ENCODE measurements around the gene MCRIP1. TPM values are rescaled to one million over a fixed set of nuclear protein-coding genes. Genes with fewer than 3 reads are reported as not detected.

MCRIP1 gene
- total and polyA plus RNA-seq, 8 donors, result 61.7 to 97.6 (median 80.7) TPM

DNA sequence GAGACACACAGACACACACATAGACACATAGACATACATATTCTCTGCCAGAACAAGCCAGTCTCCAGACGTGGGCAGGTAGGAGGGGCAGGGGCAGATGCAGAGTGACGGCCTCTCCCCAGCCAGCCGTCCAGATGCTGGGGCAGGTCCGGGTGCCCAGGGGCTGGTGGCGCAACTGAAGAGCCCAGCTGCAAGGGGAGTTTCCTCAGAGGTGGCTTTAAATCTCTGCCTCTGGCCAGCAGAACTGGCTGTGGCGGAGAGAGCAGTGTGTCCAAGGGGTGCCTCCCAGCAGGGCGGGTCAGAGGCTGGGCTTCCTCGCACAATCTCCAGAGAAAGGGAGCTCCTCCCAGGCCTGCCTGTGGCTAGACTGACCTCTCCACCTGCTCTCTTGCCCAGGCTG, 38.6 kb downstream of the MCRIP1 start:
- DNase-seq (peak in 1 of 4 donors; percentile 80), ATAC-seq (peak; percentile 100)
- Histone ChIP-seq H3K27ac (no peak overlapping the region), H3K27me3 (peaks cover 0 to 9% of the 10 kb centered on the region in 2 donors), H3K9me3 (no peaks in the 10 kb centered on the region), H3K4me3 (no peak overlapping the region), H3K36me3 (no peaks in the 10 kb centered on the region), H3K4me1 (no peaks in the 10 kb centered on the region)
- TF ChIP-seq, protein P1, sequence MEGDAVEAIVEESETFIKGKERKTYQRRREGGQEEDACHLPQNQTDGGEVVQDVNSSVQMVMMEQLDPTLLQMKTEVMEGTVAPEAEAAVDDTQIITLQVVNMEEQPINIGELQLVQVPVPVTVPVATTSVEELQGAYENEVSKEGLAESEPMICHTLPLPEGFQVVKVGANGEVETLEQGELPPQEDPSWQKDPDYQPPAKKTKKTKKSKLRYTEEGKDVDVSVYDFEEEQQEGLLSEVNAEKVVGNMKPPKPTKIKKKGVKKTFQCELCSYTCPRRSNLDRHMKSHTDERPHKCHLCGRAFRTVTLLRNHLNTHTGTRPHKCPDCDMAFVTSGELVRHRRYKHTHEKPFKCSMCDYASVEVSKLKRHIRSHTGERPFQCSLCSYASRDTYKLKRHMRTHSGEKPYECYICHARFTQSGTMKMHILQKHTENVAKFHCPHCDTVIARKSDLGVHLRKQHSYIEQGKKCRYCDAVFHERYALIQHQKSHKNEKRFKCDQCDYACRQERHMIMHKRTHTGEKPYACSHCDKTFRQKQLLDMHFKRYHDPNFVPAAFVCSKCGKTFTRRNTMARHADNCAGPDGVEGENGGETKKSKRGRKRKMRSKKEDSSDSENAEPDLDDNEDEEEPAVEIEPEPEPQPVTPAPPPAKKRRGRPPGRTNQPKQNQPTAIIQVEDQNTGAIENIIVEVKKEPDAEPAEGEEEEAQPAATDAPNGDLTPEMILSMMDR (IDR thresholded peaks at IDR 0.05), result no peak
- intact Hi-C loops (cut with DNase I), result no loop called here

DNA sequence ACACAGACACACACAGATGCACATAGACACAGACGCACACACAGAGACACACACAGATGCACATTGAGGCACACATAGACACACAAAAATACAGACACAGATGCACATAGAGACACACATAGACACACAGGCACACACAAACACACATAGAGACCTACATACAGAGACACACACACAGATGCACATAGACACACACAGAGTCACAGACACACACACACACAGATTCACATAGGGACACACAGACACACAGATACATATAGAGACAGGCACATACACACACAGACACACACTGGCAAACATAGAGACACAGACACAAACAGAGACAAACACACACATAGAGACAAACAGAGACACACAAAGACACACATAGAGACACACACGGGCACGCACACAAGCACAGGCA, 39.0 kb downstream of the MCRIP1 start:
- DNase-seq, result no peak
- no peak overlapping the region for H3K4me3 ChIP-seq
- no peak for ATAC-seq
- intact Hi-C loops (cut with DNase I), result no loop called here
- no peaks in the 10 kb centered on the region for H3K9me3 ChIP-seq
- TF ChIP-seq, protein P1 (IDR thresholded peaks at IDR 0.05), result no peak
- H3K27me3 ChIP-seq, result peaks cover 0 to 6% of the 10 kb centered on the region in 2 donors
- no peak overlapping the region for H3K27ac ChIP-seq
- H3K36me3 ChIP-seq, result no peaks in the 10 kb centered on the region
- no peaks in the 10 kb centered on the region for H3K4me1 ChIP-seq

DNA sequence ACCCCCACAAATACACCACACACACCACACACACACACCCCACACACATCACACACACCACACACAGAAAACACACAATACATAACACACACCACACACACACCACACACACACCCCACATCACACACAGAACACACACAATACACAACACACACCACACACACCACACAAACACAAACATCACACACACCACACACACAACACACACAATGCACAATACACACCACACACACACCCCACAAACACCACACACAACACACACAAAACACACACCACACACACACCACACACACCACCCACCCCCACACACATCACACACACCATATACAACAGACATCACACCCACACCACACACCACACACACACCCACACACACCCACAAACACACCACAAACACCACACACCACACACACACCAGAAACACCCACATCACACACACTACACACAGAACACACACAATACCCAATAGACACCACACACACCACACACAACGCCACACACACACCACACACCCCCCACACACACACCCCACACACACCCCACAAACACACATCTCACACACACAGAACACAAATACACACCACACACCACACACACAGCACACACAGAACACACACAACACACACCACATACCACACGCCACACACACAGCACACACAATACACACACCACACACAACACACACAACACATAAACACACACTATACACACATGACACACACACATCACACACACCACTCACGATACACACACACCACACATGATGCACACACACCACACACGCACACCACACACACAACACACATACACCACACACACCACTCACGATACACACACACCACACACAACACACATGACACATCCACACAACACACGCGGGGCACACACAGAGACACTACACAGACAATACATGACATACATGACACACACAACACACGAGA, 40.1 kb downstream of the MCRIP1 start:
- Histone ChIP-seq H3K9me3 (no peaks in the 10 kb centered on the region), H3K27ac (no peak overlapping the region), H3K27me3 (peaks cover 0 to 6% of the 10 kb centered on the region in 2 donors), H3K36me3 (no peaks in the 10 kb centered on the region), H3K4me3 (no peak overlapping the region), H3K4me1 (no peaks in the 10 kb centered on the region)
- ATAC-seq, result no peak
- intact Hi-C loops (cut with DNase I), result no loop called here
- TF ChIP-seq, protein P1 (IDR thresholded peaks at IDR 0.05), result no peak
- no peak for DNase-seq

Other genes with a start within 250 kb of the MCRIP1 start
- gene NPLOC4, start 196.2 kb downstream of the MCRIP1 start, total RNA-seq, result 100 to 1,000 TPM in 1 of 2 donors, 10 to 100 TPM in 1; 95.3 to 122 TPM
- 10 to 100 TPM; 50.5 to 70.9 (median 53.1) TPM for gene NPLOC4, start 196.2 kb downstream of the MCRIP1 start, polyA plus RNA-seq (ENCODE audit: insufficient read length in 6 of 6)
- gene TSPAN10, start 196.1 kb downstream of the MCRIP1 start, total RNA-seq, result 1 to 10 TPM in 1 of 2 donors, under 1 TPM in 1; 0.52 to 1.6 TPM
- 1 to 10 TPM; 2.4 to 7.1 (median 4.2) TPM for gene TSPAN10, start 196.1 kb downstream of the MCRIP1 start, polyA plus RNA-seq (ENCODE audit: insufficient read length in 6 of 6)
- 1 to 10 TPM in 1 of 2 donors, under 1 TPM in 1; 0.24 to 1.3 TPM for gene PDE6G, start 176.7 kb downstream of the MCRIP1 start, total RNA-seq
- gene PDE6G, start 176.7 kb downstream of the MCRIP1 start, polyA plus RNA-seq (ENCODE audit: insufficient read length in 6 of 6), result 1 to 10 TPM; 4.2 to 6.3 (median 5.0) TPM
- gene OXLD1, start 166.7 kb downstream of the MCRIP1 start, total RNA-seq, result 10 to 100 TPM; 26.2 to 33.8 TPM
- gene OXLD1, start 166.7 kb downstream of the MCRIP1 start, polyA plus RNA-seq (ENCODE audit: insufficient read length in 6 of 6), result 10 to 100 TPM in 4 of 6 donors, 1 to 10 TPM in 2; 8.9 to 15.1 (median 12.6) TPM
- 10 to 100 TPM; 15.4 to 19.9 TPM for gene CCDC137, start 166.6 kb downstream of the MCRIP1 start, total RNA-seq
- 10 to 100 TPM; 14.6 to 19.8 (median 15.4) TPM for gene CCDC137, start 166.6 kb downstream of the MCRIP1 start, polyA plus RNA-seq (ENCODE audit: insufficient read length in 6 of 6)
- gene ARL16, start 149.5 kb downstream of the MCRIP1 start, total RNA-seq, result 10 to 100 TPM; 22.5 to 27.0 TPM
- gene ARL16, start 149.5 kb downstream of the MCRIP1 start, polyA plus RNA-seq (ENCODE audit: insufficient read length in 6 of 6), result 10 to 100 TPM; 41.3 to 48.1 (median 42.4) TPM
- gene HGS, start 149.3 kb downstream of the MCRIP1 start, total RNA-seq, result 100 to 1,000 TPM in 1 of 2 donors, 10 to 100 TPM in 1; 94.6 to 123 TPM
- gene HGS, start 149.3 kb downstream of the MCRIP1 start, polyA plus RNA-seq (ENCODE audit: insufficient read length in 6 of 6), result 10 to 100 TPM; 72.9 to 95.7 (median 83.2) TPM
- 10 to 100 TPM; 45.0 to 72.2 TPM for gene MRPL12, start 129.9 kb downstream of the MCRIP1 start, total RNA-seq
- 10 to 100 TPM; 27.2 to 40.1 (median 31.6) TPM for gene MRPL12, start 129.9 kb downstream of the MCRIP1 start, polyA plus RNA-seq (ENCODE audit: insufficient read length in 6 of 6)
- gene SLC25A10, start 121.0 kb downstream of the MCRIP1 start, total RNA-seq, result 10 to 100 TPM; 11.1 to 20.2 TPM
- gene SLC25A10, start 121.0 kb downstream of the MCRIP1 start, polyA plus RNA-seq (ENCODE audit: insufficient read length in 6 of 6), result 10 to 100 TPM in 3 of 6 donors, 1 to 10 TPM in 3; 7.6 to 12.2 (median 9.8) TPM
- under 1 TPM in 1 of 2 donors, not detected in 1; 0.13 TPM for gene GCGR, start 29.1 kb downstream of the MCRIP1 start, total RNA-seq
- gene GCGR, start 29.1 kb downstream of the MCRIP1 start, polyA plus RNA-seq (ENCODE audit: insufficient read length in 6 of 6), result under 1 TPM in 4 of 6 donors, not detected in 2; 0.14 to 0.37 (median 0.29) TPM
- not detected for gene PPP1R27, start 1.8 kb upstream of the MCRIP1 start, total RNA-seq
- under 1 TPM in 2 of 6 donors, not detected in 4; 0.11 to 0.28 TPM for gene PPP1R27, start 1.8 kb upstream of the MCRIP1 start, polyA plus RNA-seq (ENCODE audit: insufficient read length in 6 of 6)
- 100 to 1,000 TPM; 851 to 935 TPM for gene P4HB, start 27.2 kb upstream of the MCRIP1 start, total RNA-seq
- 100 to 1,000 TPM; 485 to 650 (median 511) TPM for gene P4HB, start 27.2 kb upstream of the MCRIP1 start, polyA plus RNA-seq (ENCODE audit: insufficient read length in 6 of 6)
- 100 to 1,000 TPM; 339 to 481 TPM for gene ARHGDIA, start 38.0 kb upstream of the MCRIP1 start, total RNA-seq
- gene ARHGDIA, start 38.0 kb upstream of the MCRIP1 start, polyA plus RNA-seq (ENCODE audit: insufficient read length in 6 of 6), result 100 to 1,000 TPM; 139 to 266 (median 174) TPM
- 10 to 100 TPM; 42.7 to 69.7 TPM for gene ALYREF, start 58.3 kb upstream of the MCRIP1 start, total RNA-seq
- 10 to 100 TPM; 60.4 to 85.9 (median 68.0) TPM for gene ALYREF, start 58.3 kb upstream of the MCRIP1 start, polyA plus RNA-seq (ENCODE audit: insufficient read length in 6 of 6)
- gene ANAPC11, start 58.4 kb upstream of the MCRIP1 start, total RNA-seq, result 100 to 1,000 TPM; 121 to 124 TPM
- gene ANAPC11, start 58.4 kb upstream of the MCRIP1 start, polyA plus RNA-seq (ENCODE audit: insufficient read length in 6 of 6), result 100 to 1,000 TPM in 1 of 6 donors, 10 to 100 TPM in 5; 64.2 to 100 (median 82.8) TPM
- under 1 TPM; 0.26 to 0.60 TPM for gene NPB, start 68.9 kb upstream of the MCRIP1 start, total RNA-seq
- 1 to 10 TPM in 5 of 6 donors, under 1 TPM in 1; 0.90 to 2.1 (median 1.4) TPM for gene NPB, start 68.9 kb upstream of the MCRIP1 start, polyA plus RNA-seq (ENCODE audit: insufficient read length in 6 of 6)
- 10 to 100 TPM; 38.0 to 57.7 TPM for gene PCYT2, start 78.1 kb upstream of the MCRIP1 start, total RNA-seq
- gene PCYT2, start 78.1 kb upstream of the MCRIP1 start, polyA plus RNA-seq (ENCODE audit: insufficient read length in 6 of 6), result 10 to 100 TPM; 12.7 to 24.1 (median 17.3) TPM
- 10 to 100 TPM; 23.9 to 37.9 TPM for gene SIRT7, start 84.9 kb upstream of the MCRIP1 start, total RNA-seq
- gene SIRT7, start 84.9 kb upstream of the MCRIP1 start, polyA plus RNA-seq (ENCODE audit: insufficient read length in 6 of 6), result 10 to 100 TPM; 11.6 to 17.3 (median 12.6) TPM
- gene MAFG, start 94.4 kb upstream of the MCRIP1 start, total RNA-seq, result 10 to 100 TPM; 25.3 to 39.8 TPM
- gene MAFG, start 94.4 kb upstream of the MCRIP1 start, polyA plus RNA-seq (ENCODE audit: insufficient read length in 6 of 6), result 10 to 100 TPM in 4 of 6 donors, 1 to 10 TPM in 2; 8.1 to 14.6 (median 10.7) TPM
- gene PYCR1, start 104.0 kb upstream of the MCRIP1 start, total RNA-seq, result 10 to 100 TPM; 74.0 to 83.0 TPM
- 10 to 100 TPM; 34.9 to 71.6 (median 38.0) TPM for gene PYCR1, start 104.0 kb upstream of the MCRIP1 start, polyA plus RNA-seq (ENCODE audit: insufficient read length in 6 of 6)
- gene MYADML2, start 113.9 kb upstream of the MCRIP1 start, total RNA-seq, result not detected
- under 1 TPM in 5 of 6 donors, not detected in 1; 0.08 to 0.20 (median 0.09) TPM for gene MYADML2, start 113.9 kb upstream of the MCRIP1 start, polyA plus RNA-seq (ENCODE audit: insufficient read length in 6 of 6)
- 1 to 10 TPM in 1 of 2 donors, under 1 TPM in 1; 0.79 to 1.0 TPM for gene NOTUM, start 127.9 kb upstream of the MCRIP1 start, total RNA-seq
- gene NOTUM, start 127.9 kb upstream of the MCRIP1 start, polyA plus RNA-seq (ENCODE audit: insufficient read length in 6 of 6), result 10 to 100 TPM; 40.3 to 71.4 (median 67.0) TPM
- gene ASPSCR1, start 144.3 kb upstream of the MCRIP1 start, total RNA-seq, result 10 to 100 TPM; 35.1 to 40.2 TPM
- gene ASPSCR1, start 144.3 kb upstream of the MCRIP1 start, polyA plus RNA-seq (ENCODE audit: insufficient read length in 6 of 6), result 10 to 100 TPM; 36.0 to 64.3 (median 48.6) TPM
- gene CENPX, start 189.6 kb upstream of the MCRIP1 start, total RNA-seq, result 10 to 100 TPM; 42.9 to 77.7 TPM
- gene CENPX, start 189.6 kb upstream of the MCRIP1 start, polyA plus RNA-seq (ENCODE audit: insufficient read length in 6 of 6), result 10 to 100 TPM; 44.1 to 61.8 (median 49.8) TPM
- 10 to 100 TPM; 16.9 to 20.7 TPM for gene LRRC45, start 190.0 kb upstream of the MCRIP1 start, total RNA-seq
- gene LRRC45, start 190.0 kb upstream of the MCRIP1 start, polyA plus RNA-seq (ENCODE audit: insufficient read length in 6 of 6), result 10 to 100 TPM; 12.0 to 23.2 (median 17.6) TPM
- gene RAC3, start 198.4 kb upstream of the MCRIP1 start, total RNA-seq, result 10 to 100 TPM in 1 of 2 donors, 1 to 10 TPM in 1; 4.2 to 11.5 TPM
- 10 to 100 TPM; 11.1 to 23.4 (median 15.4) TPM for gene RAC3, start 198.4 kb upstream of the MCRIP1 start, polyA plus RNA-seq (ENCODE audit: insufficient read length in 6 of 6)
- 100 to 1,000 TPM; 113 to 152 TPM for gene DCXR, start 204.4 kb upstream of the MCRIP1 start, total RNA-seq
- gene DCXR, start 204.4 kb upstream of the MCRIP1 start, polyA plus RNA-seq (ENCODE audit: insufficient read length in 6 of 6), result 10 to 100 TPM; 56.0 to 81.5 (median 69.3) TPM
- gene RFNG, start 218.5 kb upstream of the MCRIP1 start, total RNA-seq, result 10 to 100 TPM; 29.3 to 44.9 TPM
- 10 to 100 TPM; 35.2 to 52.7 (median 46.7) TPM for gene RFNG, start 218.5 kb upstream of the MCRIP1 start, polyA plus RNA-seq (ENCODE audit: insufficient read length in 6 of 6)
- 100 to 1,000 TPM in 1 of 2 donors, 10 to 100 TPM in 1; 75.3 to 101 TPM for gene GPS1, start 218.6 kb upstream of the MCRIP1 start, total RNA-seq
- gene GPS1, start 218.6 kb upstream of the MCRIP1 start, polyA plus RNA-seq (ENCODE audit: insufficient read length in 6 of 6), result 10 to 100 TPM; 69.2 to 90.8 (median 78.8) TPM
- 100 to 1,000 TPM; 102 to 103 TPM for gene DUS1L, start 232.5 kb upstream of the MCRIP1 start, total RNA-seq
- gene DUS1L, start 232.5 kb upstream of the MCRIP1 start, polyA plus RNA-seq (ENCODE audit: insufficient read length in 6 of 6), result 10 to 100 TPM; 55.7 to 95.8 (median 69.4) TPM

Measured in left lung (tissue), 10 donors.